ENCODE measurements around the gene CLIP3. TPM values are rescaled to one million over a fixed set of nuclear protein-coding genes. Genes with fewer than 3 reads are reported as not detected.

The CLIP3 gene
- total RNA-seq, 4 donors from 2014 or later: 1.8 to 9.8 (median 5.2) TPM

- H3K27me3 ChIP-seq: no peaks in the 10 kb centered on the region
- TF ChIP-seq, protein P1, sequence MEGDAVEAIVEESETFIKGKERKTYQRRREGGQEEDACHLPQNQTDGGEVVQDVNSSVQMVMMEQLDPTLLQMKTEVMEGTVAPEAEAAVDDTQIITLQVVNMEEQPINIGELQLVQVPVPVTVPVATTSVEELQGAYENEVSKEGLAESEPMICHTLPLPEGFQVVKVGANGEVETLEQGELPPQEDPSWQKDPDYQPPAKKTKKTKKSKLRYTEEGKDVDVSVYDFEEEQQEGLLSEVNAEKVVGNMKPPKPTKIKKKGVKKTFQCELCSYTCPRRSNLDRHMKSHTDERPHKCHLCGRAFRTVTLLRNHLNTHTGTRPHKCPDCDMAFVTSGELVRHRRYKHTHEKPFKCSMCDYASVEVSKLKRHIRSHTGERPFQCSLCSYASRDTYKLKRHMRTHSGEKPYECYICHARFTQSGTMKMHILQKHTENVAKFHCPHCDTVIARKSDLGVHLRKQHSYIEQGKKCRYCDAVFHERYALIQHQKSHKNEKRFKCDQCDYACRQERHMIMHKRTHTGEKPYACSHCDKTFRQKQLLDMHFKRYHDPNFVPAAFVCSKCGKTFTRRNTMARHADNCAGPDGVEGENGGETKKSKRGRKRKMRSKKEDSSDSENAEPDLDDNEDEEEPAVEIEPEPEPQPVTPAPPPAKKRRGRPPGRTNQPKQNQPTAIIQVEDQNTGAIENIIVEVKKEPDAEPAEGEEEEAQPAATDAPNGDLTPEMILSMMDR (IDR thresholded peaks at IDR 0.05): no peak
- no peak for TF ChIP-seq POLR2A (IDR thresholded peaks at IDR 0.05)
- H3K27ac ChIP-seq: no peak overlapping the region
- H3K9me3 ChIP-seq: no peaks in the 10 kb centered on the region
- no peak for DNase-seq
- H3K4me3 ChIP-seq: no peak overlapping the region
- peaks cover 0 to 11% (median 2%) of the 10 kb centered on the region in 4 donors for H3K4me1 ChIP-seq
- no peaks in the 10 kb centered on the region for H3K36me3 ChIP-seq
Measured at GRCh38 chr19:36051637-36052036, 19.0 kb upstream of the CLIP3 start.

- H3K27ac ChIP-seq: no peak overlapping the region
- no peak for DNase-seq
Measured at GRCh38 chr19:36051236-36051635, 18.6 kb upstream of the CLIP3 start.

GRCh38 chr19:36049080-36049698 is 16.5 kb upstream of the CLIP3 start:
- no peak for TF ChIP-seq POLR2A (IDR thresholded peaks at IDR 0.05)
- TF ChIP-seq, protein P1 (IDR thresholded peaks at IDR 0.05): no peak
- H3K4me1 ChIP-seq: peaks cover 0 to 3% (median 0%) of the 10 kb centered on the region in 4 donors
- H3K9me3 ChIP-seq: no peaks in the 10 kb centered on the region
- no peaks in the 10 kb centered on the region for H3K36me3 ChIP-seq
- H3K4me3 ChIP-seq: no peak overlapping the region
- no peaks in the 10 kb centered on the region for H3K27me3 ChIP-seq
- DNase-seq: no peak
- H3K27ac ChIP-seq: no peak overlapping the region

More at GRCh38 chr19:36051236-36051635, 18.6 kb upstream of the CLIP3 start:
- Histone ChIP-seq H3K9me3 (no peaks in the 10 kb centered on the region), H3K36me3 (no peaks in the 10 kb centered on the region), H3K4me3 (no peak overlapping the region), H3K4me1 (peaks cover 0 to 11% (median 2%) of the 10 kb centered on the region in 4 donors), H3K27me3 (no peaks in the 10 kb centered on the region)
- TF ChIP-seq, protein P1 (IDR thresholded peaks at IDR 0.05): no peak
- TF ChIP-seq POLR2A (IDR thresholded peaks at IDR 0.05): no peak

- Histone ChIP-seq H3K27ac (no peak overlapping the region), H3K9me3 (no peaks in the 10 kb centered on the region)
Measured at GRCh38 chr19:36047835-36048234, 15.2 kb upstream of the CLIP3 start.

DNA sequence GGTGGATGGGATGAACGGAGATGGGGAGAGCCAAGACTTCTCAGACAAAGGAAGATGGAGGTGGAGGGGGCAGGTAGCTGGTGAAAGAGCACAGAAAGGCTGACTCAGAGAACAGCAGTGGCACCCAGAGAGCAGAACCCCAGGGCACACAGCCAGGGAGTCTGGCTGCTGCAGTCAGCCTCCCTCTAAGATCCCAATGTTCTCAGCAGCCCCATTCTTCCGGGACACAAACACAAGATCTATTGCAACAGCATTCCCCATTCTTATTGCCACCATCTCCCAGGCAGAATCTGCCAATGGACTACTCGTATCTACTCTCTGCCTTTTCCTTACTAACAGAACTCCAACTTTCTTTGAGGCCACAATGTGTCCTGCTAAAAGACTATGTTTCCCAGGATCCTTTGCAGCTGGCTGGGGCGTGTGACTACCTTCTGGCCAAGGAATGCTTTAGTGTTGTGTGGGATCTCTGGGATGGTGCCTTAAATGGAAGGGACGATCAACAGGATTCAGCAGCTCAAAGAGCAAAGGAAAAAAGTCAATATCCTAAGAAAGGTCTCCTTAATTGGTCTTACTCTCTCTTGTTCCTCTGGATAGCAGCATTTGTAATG is 13.9 kb upstream of the CLIP3 start:
- H3K9me3 ChIP-seq: no peaks in the 10 kb centered on the region

More at GRCh38 chr19:36047835-36048234, 15.2 kb upstream of the CLIP3 start:
- TF ChIP-seq POLR2A (IDR thresholded peaks at IDR 0.05): no peak
- TF ChIP-seq, protein P1 (IDR thresholded peaks at IDR 0.05): no peak
- peaks cover 0 to 1% (median 0%) of the 10 kb centered on the region in 4 donors for H3K4me1 ChIP-seq
- no peaks in the 10 kb centered on the region for H3K36me3 ChIP-seq
- no peaks in the 10 kb centered on the region for H3K27me3 ChIP-seq
- H3K4me3 ChIP-seq: no peak overlapping the region
- DNase-seq: no peak

More for the DNA sequence above, 13.9 kb upstream of the CLIP3 start:
- TF ChIP-seq POLR2A (IDR thresholded peaks at IDR 0.05): no peak
- TF ChIP-seq, protein P1 (IDR thresholded peaks at IDR 0.05): no peak
- DNase-seq: no peak
- peak overlapping the region in 1 of 4 donors; percentile 11 for H3K27ac ChIP-seq
- no peaks in the 10 kb centered on the region for H3K27me3 ChIP-seq
- H3K4me1 ChIP-seq: peaks cover 0 to 5% (median 0%) of the 10 kb centered on the region in 4 donors
- no peak overlapping the region for H3K4me3 ChIP-seq
- H3K36me3 ChIP-seq: no peaks in the 10 kb centered on the region
